GM12878 (cell line): ENCODE data around the gene SPAG16.

Experiments used
- CEBPB ChIP-seq, 2 experiments: fragments of 150-350 bp in 1 of 2; IDR thresholded peaks; 2 replicates each; pipeline ENCODE4 v1.6.1; 2012 to 2014; ENCODE audit warnings: low read depth in 2 of 2, low read length in 2 of 2, borderline replicate concordance in 1 of 2, inconsistent platforms in 1 of 2
- CHD2 ChIP-seq: IDR thresholded peaks from 2 replicates; pipeline ENCODE4 v1.6.1; 2011; ENCODE audit warnings: low read depth, low read length, improper control_type of control experiment, borderline replicate concordance
- CHD4 ChIP-seq: fragments of 200-600 bp; sonication (generic); IDR thresholded peaks from 2 replicates; pipeline ENCODE4 v1.6.1; 2016; ENCODE audit warnings: mild to moderate bottlenecking
- CTCF ChIP-seq, 3 experiments: IDR thresholded peaks in 2 of 3; conservative IDR thresholded peaks in 1 of 3; 2 replicates each; pipeline ENCODE4 v1.5.1; 2011; ENCODE audit warnings: low read depth in 3 of 3, low read length in 3 of 3, mild to moderate bottlenecking in 3 of 3, control low read depth in 2 of 3, moderate library complexity in 2 of 3, inconsistent platforms in 1 of 3, mixed read lengths in 1 of 3; ENCODE audit not compliant: control insufficient read depth in 2 of 3, insufficient read depth in 1 of 3; ENCODE audit errors: extremely low read depth in 1 of 3
- EZH2 ChIP-seq: IDR thresholded peaks from 2 replicates; pipeline ENCODE4 v1.6.1; 2012; ENCODE audit warnings: low read depth, mild to moderate bottlenecking, control low read depth, inconsistent platforms, low read length, borderline replicate concordance; ENCODE audit not compliant: control insufficient read depth
- HDGF ChIP-seq: fragments of 450-650 bp; IDR thresholded peaks from 2 replicates; pipeline ENCODE4 v1.6.1; 2016; ENCODE audit warnings: antibody characterized with exemption
- JUND ChIP-seq: IDR thresholded peaks from 2 replicates; pipeline ENCODE4 v1.6.1; 2012; ENCODE audit warnings: low read depth, mild to moderate bottlenecking, low read length, improper control_type of control experiment, moderate library complexity
- MEF2A ChIP-seq: IDR thresholded peaks from 2 replicates; pipeline ENCODE4 v1.6.1; 2011; ENCODE audit warnings: low read depth, mild to moderate bottlenecking, low read length, moderate library complexity; ENCODE audit not compliant: insufficient read depth
- POLR2A ChIP-seq: IDR thresholded peaks from 2 replicates; pipeline ENCODE4 v1.6.1; 2011; ENCODE audit warnings: low read depth, mild to moderate bottlenecking, low read length
- POLR2AphosphoS5 ChIP-seq: IDR thresholded peaks from 2 replicates; pipeline ENCODE4 v1.6.1; 2011; ENCODE audit warnings: mild to moderate bottlenecking, low read length, inconsistent platforms
- TAF1 ChIP-seq: IDR thresholded peaks from 2 replicates; pipeline ENCODE4 v1.6.1; 2011; ENCODE audit warnings: mild to moderate bottlenecking, low read depth, low read length, borderline replicate concordance
- TF ChIP-seq, protein P1 (sequence below): IDR thresholded peaks from 2 replicates; pipeline ENCODE4 v1.6.1; 2012; ENCODE audit warnings: low read depth, low read length, improper control_type of control experiment
- TF ChIP-seq, protein P2 (sequence below): fragments of 450-650 bp; IDR thresholded peaks from 2 replicates; pipeline ENCODE4 v1.6.1; 2017; ENCODE audit warnings: mild to moderate bottlenecking
- TF ChIP-seq, protein P3 (sequence below): fragments of 150-350 bp; IDR thresholded peaks from 2 replicates; pipeline ENCODE4 v1.6.1; 2014; ENCODE audit warnings: mild to moderate bottlenecking, low read depth, low read length

GRCh38 chr2:214217136-214217535 is 932.9 kb downstream of the SPAG16 start:
- TF ChIP-seq POLR2A, result no peak
- TF ChIP-seq POLR2AphosphoS5, result no peak
- TF ChIP-seq CHD2, result no peak
- no peak for TF ChIP-seq EZH2
- TF ChIP-seq, protein P1, sequence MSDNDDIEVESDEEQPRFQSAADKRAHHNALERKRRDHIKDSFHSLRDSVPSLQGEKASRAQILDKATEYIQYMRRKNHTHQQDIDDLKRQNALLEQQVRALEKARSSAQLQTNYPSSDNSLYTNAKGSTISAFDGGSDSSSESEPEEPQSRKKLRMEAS, result no peak
- no peak for TF ChIP-seq CEBPB (IDR thresholded peaks at IDR 0.05; ENCODE audit: borderline replicate concordance in 1 of 2, low read depth in 2 of 2, low read length in 2 of 2)
- no peak for TF ChIP-seq CHD4
- TF ChIP-seq, protein P2, sequence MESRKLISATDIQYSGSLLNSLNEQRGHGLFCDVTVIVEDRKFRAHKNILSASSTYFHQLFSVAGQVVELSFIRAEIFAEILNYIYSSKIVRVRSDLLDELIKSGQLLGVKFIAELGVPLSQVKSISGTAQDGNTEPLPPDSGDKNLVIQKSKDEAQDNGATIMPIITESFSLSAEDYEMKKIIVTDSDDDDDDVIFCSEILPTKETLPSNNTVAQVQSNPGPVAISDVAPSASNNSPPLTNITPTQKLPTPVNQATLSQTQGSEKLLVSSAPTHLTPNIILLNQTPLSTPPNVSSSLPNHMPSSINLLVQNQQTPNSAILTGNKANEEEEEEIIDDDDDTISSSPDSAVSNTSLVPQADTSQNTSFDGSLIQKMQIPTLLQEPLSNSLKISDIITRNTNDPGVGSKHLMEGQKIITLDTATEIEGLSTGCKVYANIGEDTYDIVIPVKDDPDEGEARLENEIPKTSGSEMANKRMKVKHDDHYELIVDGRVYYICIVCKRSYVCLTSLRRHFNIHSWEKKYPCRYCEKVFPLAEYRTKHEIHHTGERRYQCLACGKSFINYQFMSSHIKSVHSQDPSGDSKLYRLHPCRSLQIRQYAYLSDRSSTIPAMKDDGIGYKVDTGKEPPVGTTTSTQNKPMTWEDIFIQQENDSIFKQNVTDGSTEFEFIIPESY, result no peak
- TF ChIP-seq, protein P3, sequence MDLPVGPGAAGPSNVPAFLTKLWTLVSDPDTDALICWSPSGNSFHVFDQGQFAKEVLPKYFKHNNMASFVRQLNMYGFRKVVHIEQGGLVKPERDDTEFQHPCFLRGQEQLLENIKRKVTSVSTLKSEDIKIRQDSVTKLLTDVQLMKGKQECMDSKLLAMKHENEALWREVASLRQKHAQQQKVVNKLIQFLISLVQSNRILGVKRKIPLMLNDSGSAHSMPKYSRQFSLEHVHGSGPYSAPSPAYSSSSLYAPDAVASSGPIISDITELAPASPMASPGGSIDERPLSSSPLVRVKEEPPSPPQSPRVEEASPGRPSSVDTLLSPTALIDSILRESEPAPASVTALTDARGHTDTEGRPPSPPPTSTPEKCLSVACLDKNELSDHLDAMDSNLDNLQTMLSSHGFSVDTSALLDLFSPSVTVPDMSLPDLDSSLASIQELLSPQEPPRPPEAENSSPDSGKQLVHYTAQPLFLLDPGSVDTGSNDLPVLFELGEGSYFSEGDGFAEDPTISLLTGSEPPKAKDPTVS, result no peak
- no peak for TF ChIP-seq CTCF (IDR thresholded peaks at IDR 0.05 in 2 of 3, conservative IDR thresholded peaks at IDR 0.05 in 1 of 3; ENCODE audit: control insufficient read depth in 2 of 3, extremely low read depth in 1 of 3, insufficient read depth in 1 of 3, low read depth in 3 of 3, low read length in 3 of 3)
- no peak for TF ChIP-seq MEF2A
- no peak for TF ChIP-seq TAF1
- no peak for TF ChIP-seq JUND
- no peak for TF ChIP-seq HDGF
